GM12892 (cell line): ENCODE results near the gene C1QTNF7.

Source experiments
- POLR2A ChIP-seq: IDR thresholded peaks from 2 replicates; pipeline ENCODE4 v1.6.1; 2011; ENCODE audit warnings: low read depth, low read length, control low read depth
- POLR2AphosphoS5 ChIP-seq: IDR thresholded peaks from 2 replicates; pipeline ENCODE4 v1.6.1; 2011; ENCODE audit warnings: low read depth, low read length, control low read depth

DNA sequence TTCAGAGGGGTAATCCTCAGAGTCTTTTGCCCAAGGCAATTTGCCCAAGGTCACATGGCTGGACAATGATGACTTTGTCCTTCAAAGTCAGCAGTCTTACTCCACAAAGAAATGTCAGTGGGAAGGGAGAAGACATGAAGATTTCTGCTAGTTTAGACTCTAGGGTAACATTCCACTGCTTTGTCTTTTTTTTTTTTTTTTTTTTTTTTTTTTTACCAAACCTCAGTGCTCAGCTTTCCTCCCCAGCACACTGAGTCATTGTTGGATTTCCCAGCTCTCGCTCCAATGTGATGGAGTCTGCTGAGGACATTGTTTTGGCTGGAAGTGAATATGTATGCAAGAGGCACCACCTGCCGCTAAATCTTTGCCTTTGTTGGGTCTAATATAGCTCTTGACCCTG is 7.2 kb upstream of the C1QTNF7 start:
- TF ChIP-seq POLR2A (no peak), POLR2AphosphoS5 (no peak)
